IMR-90 (cell line): ENCODE data around the gene PLPP3. TPM values are rescaled to one million over a fixed set of nuclear protein-coding genes. Genes with fewer than 3 reads are reported as not detected.

ENCODE experiments used
- ATAC-seq: fragments of 200-7000 bp; cut with Tn5 transposase; 2 replicates; pipeline ENCODE4 v1.9.1; 2020; ENCODE audit warnings: low read depth, mild to moderate bottlenecking, moderate library complexity
- BruUV-seq: library from RNA; stranded (reverse); fragments of 400-500 nt; replicated peaks from 2 replicates; lab custom pipeline; 2021; lab: Mats Ljungman, UMichigan
- CTCF ChIA-PET: fragments of 300-600 bp; formaldehyde crosslinking; extraction: SDS; loops from one replicate; lab custom pipeline; 2021; ENCODE audit warnings: antibody characterized with exemption; lab: Yijun Ruan, JAX
- POLR2A ChIA-PET: fragments of 300-600 bp; sonication (Branson Sonifier 250); formaldehyde crosslinking; loops from one replicate; lab custom pipeline; 2022; ENCODE audit warnings: antibody characterized with exemption; ENCODE audit not compliant: unreplicated experiment; lab: Charles Lee
- DNase-seq: peaks from one replicate; pipeline ENCODE4 v3.0.0; 2013
- H2AFZ ChIP-seq: replicated peaks from 2 replicates; pipeline ENCODE3; 2013; ENCODE audit warnings: low read length, mild to moderate bottlenecking; ENCODE audit not compliant: poor library complexity
- H2AK5ac ChIP-seq: 2 replicates; pipeline ENCODE4 v1.6.1; 2013; ENCODE audit warnings: low read depth, low read length, inconsistent platforms
- H2AK9ac ChIP-seq: replicated peaks from 2 replicates; pipeline ENCODE3; 2013; ENCODE audit warnings: mild to moderate bottlenecking, low read depth, low read length, moderate library complexity; ENCODE audit not compliant: poor library complexity
- H2BK120ac ChIP-seq: 2 replicates; pipeline ENCODE4 v1.6.1; 2013; ENCODE audit warnings: low read depth, low read length, inconsistent platforms
- H2BK15ac ChIP-seq: 3 replicates; pipeline ENCODE4 v1.6.1; 2013; ENCODE audit warnings: low read depth, low read length, inconsistent platforms
- H2BK20ac ChIP-seq: 2 replicates; pipeline ENCODE4 v1.6.1; 2013; ENCODE audit warnings: low read depth, mild to moderate bottlenecking, inconsistent platforms, low read length, moderate library complexity
- H2BK5ac ChIP-seq: 2 replicates; pipeline ENCODE4 v1.6.1; 2013; ENCODE audit warnings: mild to moderate bottlenecking, low read depth, low read length, inconsistent platforms; ENCODE audit not compliant: poor library complexity, severe bottlenecking
- H3K14ac ChIP-seq: replicated peaks from 2 replicates; pipeline ENCODE4 v1.6.1; 2013; ENCODE audit warnings: low read depth, low read length, inconsistent platforms
- H3K18ac ChIP-seq: 2 replicates; pipeline ENCODE4 v1.6.1; 2013; ENCODE audit warnings: low read depth, low read length, control low read depth
- H3K23ac ChIP-seq: 2 replicates; pipeline ENCODE4 v1.6.1; 2013; ENCODE audit warnings: low read depth, low read length, inconsistent platforms
- H3K27ac ChIP-seq: 2 replicates; pipeline ENCODE4 v1.5.1; 2013; ENCODE audit warnings: mild to moderate bottlenecking, control low read depth, low read length; ENCODE audit not compliant: insufficient read depth
- H3K27me3 ChIP-seq: 2 replicates; pipeline ENCODE4 v1.6.1; 2013; ENCODE audit warnings: low read length; ENCODE audit not compliant: control insufficient read depth, insufficient read depth
- H3K36me3 ChIP-seq: 2 replicates; pipeline ENCODE4 v1.6.1; 2013; ENCODE audit warnings: low read length, mixed read lengths; ENCODE audit not compliant: control insufficient read depth, insufficient read depth
- H3K4ac ChIP-seq: 2 replicates; pipeline ENCODE4 v1.6.1; 2013; ENCODE audit warnings: low read depth, low read length, inconsistent platforms
- H3K4me1 ChIP-seq: 2 replicates; pipeline ENCODE4 v1.6.1; 2013; ENCODE audit warnings: low read length, mixed read lengths; ENCODE audit not compliant: control insufficient read depth, insufficient read depth
- H3K4me2 ChIP-seq: 2 replicates; pipeline ENCODE4 v1.6.1; 2013; ENCODE audit warnings: low read depth, mild to moderate bottlenecking, control low read depth, low read length, moderate library complexity
- H3K4me3 ChIP-seq: 2 replicates; pipeline ENCODE4 v1.5.1; 2013; ENCODE audit warnings: low read depth, mild to moderate bottlenecking, control low read depth, low read length, moderate library complexity; ENCODE audit not compliant: insufficient read depth
- H3K56ac ChIP-seq: 2 replicates; pipeline ENCODE4 v1.6.1; 2013; ENCODE audit warnings: low read length, inconsistent platforms; ENCODE audit not compliant: insufficient read depth; ENCODE audit errors: extremely low read depth
- H3K79me1 ChIP-seq, 2 experiments: 2 replicates each; pipeline ENCODE4 v1.6.1; 2013; ENCODE audit warnings: low read length in 2 of 2, inconsistent platforms in 1 of 2, low read depth in 1 of 2
- H3K9ac ChIP-seq: 2 replicates; pipeline ENCODE4 v1.6.1; 2013; ENCODE audit warnings: low read depth, low read length, control low read depth
- H3K9me1 ChIP-seq: 2 replicates; pipeline ENCODE4 v1.6.1; 2013; ENCODE audit warnings: low read length, inconsistent platforms; ENCODE audit not compliant: insufficient read depth
- H3K9me3 ChIP-seq: 2 replicates; pipeline ENCODE4 v1.6.1; 2013; ENCODE audit warnings: low read length; ENCODE audit not compliant: control insufficient read depth, insufficient read depth
- H4K20me1 ChIP-seq: 2 replicates; pipeline ENCODE4 v1.6.1; 2013; ENCODE audit warnings: low read length, inconsistent platforms; ENCODE audit not compliant: insufficient read depth
- H4K5ac ChIP-seq: 2 replicates; pipeline ENCODE4 v1.6.1; 2013; ENCODE audit warnings: mild to moderate bottlenecking, low read depth, low read length, control low read depth
- H4K8ac ChIP-seq, 2 experiments: 2 replicates each; pipeline ENCODE4 v1.6.1; 2013; ENCODE audit warnings: low read depth in 2 of 2, low read length in 2 of 2, control low read depth in 1 of 2, inconsistent platforms in 1 of 2
- H4K91ac ChIP-seq: 2 replicates; pipeline ENCODE4 v1.6.1; 2013; ENCODE audit warnings: low read depth, low read length, inconsistent platforms; ENCODE audit not compliant: insufficient read depth
- FOS ChIP-seq: fragments of 150-350 bp; IDR thresholded peaks from 2 replicates; pipeline ENCODE4 v1.6.1; 2016; ENCODE audit warnings: low read depth, low read length
- SMC3 ChIP-seq: fragments of 150-350 bp; IDR thresholded peaks from 2 replicates; pipeline ENCODE4 v1.6.1; 2016; ENCODE audit warnings: low read depth, mild to moderate bottlenecking, antibody characterized with exemption, low read length, moderate library complexity
- dilution Hi-C: fragments of 300-500 bp; cut with HindIII; formaldehyde crosslinking; loops from one replicate; pipeline ENCODE4 v1.14.3; 2018; ENCODE audit warnings: low sequenced_read_pairs; ENCODE audit not compliant: unreplicated experiment
- in situ Hi-C: fragments of 300-500 bp; cut with MboI; formaldehyde crosslinking; loops from 3 replicates; pipeline ENCODE4 v1.14.3; 2019; ENCODE audit warnings: low sequenced_read_pairs, inconsistent platforms, mixed read lengths
- intact Hi-C: fragments of 100-400 bp; cut with micrococcal nuclease; formaldehyde crosslinking; loops from 2 replicates; pipeline ENCODE4 v1.10.0; 2022
- polyA plus RNA-seq, 3 experiments: library from polyadenylated mRNA; depleted of rRNA; stranded (reverse); fragments of >200 nt; gene quantifications; 2 replicates each; pipeline ENCODE4 v1.2.3, GENCODE V29; 2012; ENCODE audit warnings: low replicate concordance in 1 of 3
- total RNA-seq: library from RNA; depleted of rRNA; stranded (reverse); fragments of >200 nt; gene quantifications from 2 replicates; pipeline ENCODE4 v1.2.3, GENCODE V29; 2012

The PLPP3 gene
- total and polyA plus RNA-seq, 2 of the 4 experiments (the other 2 are of a cell fraction): 49.9 to 56.6 TPM

GRCh38 chr1:56626546-56626945, 47.2 kb upstream of the PLPP3 start:
- no peaks in the 10 kb centered on the region for H3K9me3 ChIP-seq
- no peaks in the 10 kb centered on the region for H3K27me3 ChIP-seq
- H3K27ac ChIP-seq: no peak overlapping the region
- dilution Hi-C loops (no loop called here), in situ Hi-C loops (no loop called here), intact Hi-C loops (no loop called here)
- no peak overlapping the region for H3K56ac ChIP-seq
- H3K23ac ChIP-seq: no peak overlapping the region
- H2AK5ac ChIP-seq: no peak overlapping the region
- H4K5ac ChIP-seq: no peak overlapping the region
- H2AFZ ChIP-seq: no peak overlapping the region
- H3K4ac ChIP-seq: no peak overlapping the region
- H3K9me1 ChIP-seq: no peaks in the 10 kb centered on the region
- H2AK9ac ChIP-seq: no peak overlapping the region
- H3K79me1 ChIP-seq: no peaks in the 10 kb centered on the region
- no peak overlapping the region for H2BK120ac ChIP-seq
- POLR2A ChIA-PET: no interaction called here
- H2BK5ac ChIP-seq: no peak overlapping the region
- BruUV-seq: no TSS peak
- H4K91ac ChIP-seq: no peak overlapping the region
- H3K9ac ChIP-seq: no peak overlapping the region
- H3K4me2 ChIP-seq: peak overlapping the region; percentile 13; the same call in 1 of the 2 replicates
- no peak overlapping the region for H3K14ac ChIP-seq
- TF ChIP-seq FOS (0 out of 2 replicates have a peak, but pooled peaks have one; percentile 2), SMC3 (no peak)
- ATAC-seq: peak; percentile 74
- H4K8ac ChIP-seq: no peak overlapping the region
- H2BK20ac ChIP-seq: no peak overlapping the region
- H3K4me1 ChIP-seq: no peaks in the 10 kb centered on the region; the same call in 1 of the 2 replicates
- no peak overlapping the region; the same call in 1 of the 2 replicates for H3K18ac ChIP-seq
- CTCF ChIA-PET: no interaction called here
- H3K4me3 ChIP-seq: no peak overlapping the region
- H2BK15ac ChIP-seq: no peak overlapping the region
- no peaks in the 10 kb centered on the region for H3K36me3 ChIP-seq
- DNase-seq: peak; percentile 61
- no peaks in the 10 kb centered on the region for H4K20me1 ChIP-seq
